SK-N-SH treated with all-trans-retinoic acid at 6 μM for 48 hours (cell line): ENCODE measurements around the gene ZNF230.

ENCODE experiments used
- ATAC-seq: fragments of 200-7000 bp; cut with Tn5 transposase; 3 replicates; pipeline ENCODE4 v1.9.1; 2020; ENCODE audit warnings: mild to moderate bottlenecking, moderate library complexity
- BACH2 ChIP-seq: fragments of 250-450 bp; sonication (Bioruptor Pico); IDR thresholded peaks from 2 replicates; pipeline ENCODE4 v1.9.0; 2021; ENCODE audit warnings: mild to moderate bottlenecking, borderline replicate concordance
- CREB5 ChIP-seq: fragments of 250-450 bp; sonication (Bioruptor Pico); IDR thresholded peaks from 2 replicates; pipeline ENCODE4 v1.5.1; 2020; ENCODE audit warnings: low read depth, mild to moderate bottlenecking, moderate library complexity
- CSDC2 ChIP-seq: fragments of 250-450 bp; sonication (Bioruptor Pico); IDR thresholded peaks from 2 replicates; pipeline ENCODE4 v1.5.0; 2020; ENCODE audit warnings: mild to moderate bottlenecking, moderate library complexity
- CSRNP3 ChIP-seq: fragments of 250-450 bp; sonication (Bioruptor Pico); IDR thresholded peaks from 2 replicates; pipeline ENCODE4 v1.5.1; 2021; ENCODE audit warnings: mild to moderate bottlenecking, moderate library complexity
- ESRRG ChIP-seq: fragments of 250-450 bp; sonication (Bioruptor Pico); IDR thresholded peaks from 2 replicates; pipeline ENCODE4 v1.6.1; 2021; ENCODE audit warnings: mild to moderate bottlenecking
- ISL1 ChIP-seq: fragments of 250-450 bp; sonication (Bioruptor Pico); IDR thresholded peaks from 2 replicates; pipeline ENCODE4 v2.1.2; 2022; ENCODE audit warnings: mild to moderate bottlenecking, moderate library complexity
- OSR1 ChIP-seq: fragments of 250-450 bp; sonication (Bioruptor Pico); IDR thresholded peaks from 2 replicates; pipeline ENCODE4 v1.8.0; 2022; ENCODE audit warnings: moderate library complexity, mild to moderate bottlenecking, inconsistent platforms
- PATZ1 ChIP-seq: fragments of 250-450 bp; sonication (Bioruptor Pico); IDR thresholded peaks from 2 replicates; pipeline ENCODE4 v1.8.0; 2020; ENCODE audit warnings: mild to moderate bottlenecking, moderate library complexity, borderline replicate concordance
- POU6F1 ChIP-seq: fragments of 250-450 bp; sonication (Bioruptor Pico); IDR thresholded peaks from 2 replicates; pipeline ENCODE4 v1.8.0; 2021; ENCODE audit warnings: low read depth, mild to moderate bottlenecking, moderate library complexity, borderline replicate concordance
- PPARA ChIP-seq: fragments of 250-450 bp; sonication (Bioruptor Pico); IDR thresholded peaks from 2 replicates; pipeline ENCODE4 v1.5.0; 2020; ENCODE audit warnings: mild to moderate bottlenecking, borderline replicate concordance
- RARB ChIP-seq: fragments of 250-450 bp; sonication (Bioruptor Pico); IDR thresholded peaks from 2 replicates; pipeline ENCODE4 v1.8.0; 2021; ENCODE audit warnings: mild to moderate bottlenecking, moderate library complexity
- SNAI2 ChIP-seq: fragments of 250-450 bp; sonication (Bioruptor Pico); IDR thresholded peaks from 2 replicates; pipeline ENCODE4 v1.5.0; 2020; ENCODE audit warnings: mild to moderate bottlenecking, moderate library complexity
- TCF4 ChIP-seq: fragments of 250-450 bp; sonication (Bioruptor Pico); IDR thresholded peaks from 2 replicates; pipeline ENCODE4 v1.8.0; 2021; ENCODE audit warnings: mild to moderate bottlenecking, moderate library complexity, borderline replicate concordance
- TOX ChIP-seq: fragments of 250-450 bp; sonication (Bioruptor Pico); IDR thresholded peaks from 2 replicates; pipeline ENCODE4 v1.8.0; 2021; ENCODE audit warnings: mild to moderate bottlenecking, moderate library complexity, borderline replicate concordance
- TSHZ2 ChIP-seq: fragments of 250-450 bp; sonication (Bioruptor Pico); IDR thresholded peaks from 2 replicates; pipeline ENCODE4 v1.5.0; 2020; ENCODE audit warnings: mild to moderate bottlenecking, moderate library complexity
- ZC3H10 ChIP-seq: fragments of 250-450 bp; sonication (Bioruptor Pico); IDR thresholded peaks from 2 replicates; pipeline ENCODE4 v1.5.1; 2021; ENCODE audit warnings: mild to moderate bottlenecking, moderate library complexity
- ZFP3 ChIP-seq: fragments of 250-450 bp; sonication (Bioruptor Pico); IDR thresholded peaks from 2 replicates; pipeline ENCODE4 v1.5.0; 2020; ENCODE audit warnings: mild to moderate bottlenecking, moderate library complexity
- ZFP30 ChIP-seq: fragments of 450-650 bp; formaldehyde crosslinking; IDR thresholded peaks from 2 replicates; pipeline ENCODE4 v1.5.0; 2022; ENCODE audit warnings: mild to moderate bottlenecking, moderate library complexity
- ZNF565 ChIP-seq: fragments of 450-650 bp; formaldehyde crosslinking; conservative IDR thresholded peaks from 2 replicates; pipeline ENCODE4 v1.5.0; 2020; ENCODE audit warnings: low read depth, mild to moderate bottlenecking, moderate library complexity
- ZNF70 ChIP-seq: fragments of 450-650 bp; formaldehyde crosslinking; IDR thresholded peaks from 2 replicates; pipeline ENCODE4 v1.5.0; 2020; ENCODE audit warnings: mild to moderate bottlenecking, moderate library complexity
- ZNF8 ChIP-seq: fragments of 450-650 bp; formaldehyde crosslinking; IDR thresholded peaks from 2 replicates; pipeline ENCODE4 v1.5.0; 2020; ENCODE audit warnings: mild to moderate bottlenecking, moderate library complexity

ZNF230 gene

GRCh38 chr19:44024900-44025216 lies 22.1 kb downstream of the ZNF230 start:
- TF ChIP-seq POU6F1 (CRISPR knock-in tag): no peak
- no peak for TF ChIP-seq ZNF70 (CRISPR knock-in tag)
- TF ChIP-seq TOX (CRISPR knock-in tag): no peak
- no peak for TF ChIP-seq TSHZ2 (CRISPR knock-in tag)
- TF ChIP-seq CSRNP3 (CRISPR knock-in tag): no peak
- TF ChIP-seq ISL1 (CRISPR knock-in tag): no peak
- TF ChIP-seq ZNF565 (CRISPR knock-in tag): no peak
- TF ChIP-seq PPARA: no peak
- TF ChIP-seq OSR1 (CRISPR knock-in tag): no peak
- TF ChIP-seq TCF4 (CRISPR knock-in tag): no peak
- TF ChIP-seq ZNF8 (CRISPR knock-in tag): no peak
- TF ChIP-seq ZFP30 (CRISPR knock-in tag): no peak
- no peak for TF ChIP-seq PATZ1 (CRISPR knock-in tag)
- no peak for TF ChIP-seq CSDC2
- no peak for TF ChIP-seq ESRRG
- no peak for TF ChIP-seq BACH2 (CRISPR knock-in tag)
- TF ChIP-seq ZFP3 (CRISPR knock-in tag): no peak
- no peak for TF ChIP-seq RARB (CRISPR knock-in tag)
- no peak for TF ChIP-seq CREB5 (CRISPR knock-in tag)
- no peak for ATAC-seq

GRCh38 chr19:44025217-44025936 lies 22.6 kb downstream of the ZNF230 start, which contains the start of gene ZNF222:
Gene ZNF222 (plus strand): TSS chr19:44025379. CDS start chr19:44025437, 58 bp downstream.
- TF ChIP-seq TCF4 (CRISPR knock-in tag): no peak
- TF ChIP-seq ESRRG: no peak
- TF ChIP-seq BACH2 (CRISPR knock-in tag): no peak
- TF ChIP-seq ISL1 (CRISPR knock-in tag): no peak
- TF ChIP-seq SNAI2: no peak
- TF ChIP-seq ZNF70 (CRISPR knock-in tag): no peak
- TF ChIP-seq CREB5 (CRISPR knock-in tag): no peak
- TF ChIP-seq POU6F1 (CRISPR knock-in tag): no peak
- TF ChIP-seq ZNF8 (CRISPR knock-in tag): no peak
- no peak for TF ChIP-seq PPARA
- TF ChIP-seq OSR1 (CRISPR knock-in tag): no peak
- no peak for TF ChIP-seq ZC3H10 (CRISPR knock-in tag)
- TF ChIP-seq RARB (CRISPR knock-in tag): no peak
- TF ChIP-seq ZFP30 (CRISPR knock-in tag): no peak
- TF ChIP-seq ZFP3 (CRISPR knock-in tag): no peak
- TF ChIP-seq CSDC2: no peak
- ATAC-seq: peak; percentile 100
